ENCODE data around the gene IDH3B.

- TF ChIP-seq, protein P1, sequence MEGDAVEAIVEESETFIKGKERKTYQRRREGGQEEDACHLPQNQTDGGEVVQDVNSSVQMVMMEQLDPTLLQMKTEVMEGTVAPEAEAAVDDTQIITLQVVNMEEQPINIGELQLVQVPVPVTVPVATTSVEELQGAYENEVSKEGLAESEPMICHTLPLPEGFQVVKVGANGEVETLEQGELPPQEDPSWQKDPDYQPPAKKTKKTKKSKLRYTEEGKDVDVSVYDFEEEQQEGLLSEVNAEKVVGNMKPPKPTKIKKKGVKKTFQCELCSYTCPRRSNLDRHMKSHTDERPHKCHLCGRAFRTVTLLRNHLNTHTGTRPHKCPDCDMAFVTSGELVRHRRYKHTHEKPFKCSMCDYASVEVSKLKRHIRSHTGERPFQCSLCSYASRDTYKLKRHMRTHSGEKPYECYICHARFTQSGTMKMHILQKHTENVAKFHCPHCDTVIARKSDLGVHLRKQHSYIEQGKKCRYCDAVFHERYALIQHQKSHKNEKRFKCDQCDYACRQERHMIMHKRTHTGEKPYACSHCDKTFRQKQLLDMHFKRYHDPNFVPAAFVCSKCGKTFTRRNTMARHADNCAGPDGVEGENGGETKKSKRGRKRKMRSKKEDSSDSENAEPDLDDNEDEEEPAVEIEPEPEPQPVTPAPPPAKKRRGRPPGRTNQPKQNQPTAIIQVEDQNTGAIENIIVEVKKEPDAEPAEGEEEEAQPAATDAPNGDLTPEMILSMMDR (IDR thresholded peaks at IDR 0.05), result no peak
- no peak for TF ChIP-seq ZFX (IDR thresholded peaks at IDR 0.05; ENCODE audit: borderline replicate concordance)
Measured at GRCh38 chr20:2706688-2707352, 42.8 kb upstream of the IDH3B start.
